Vagina (tissue), 2 donors: ENCODE measurements around the gene AGO3. TPM values are rescaled to one million over a fixed set of nuclear protein-coding genes. Genes with fewer than 3 reads are reported as not detected.
"Not testable (repeated sequence)": the region's sequence is repeated elsewhere in the genome, so short reads cannot be mapped to it uniquely, and the experiment has no call there.

Source experiments
- DNase-seq, 2 donors: peaks; one replicate each; pipeline ENCODE4 v3.0.0-alpha.2; 2017; ENCODE audit errors: extremely low spot score in 2 of 2
- H3K27ac ChIP-seq: fragments of 200-600 bp; sonication (generic); one replicate; pipeline ENCODE4 v1.5.1; 2019
- H3K27me3 ChIP-seq: fragments of 200-600 bp; sonication (generic); one replicate; pipeline ENCODE4 v1.5.1; 2019
- H3K36me3 ChIP-seq, 2 donors: fragments of 200-600 bp; sonication (generic); one replicate each; pipeline ENCODE4 v1.5.1; 2017 to 2019
- H3K4me1 ChIP-seq: fragments of 200-600 bp; sonication (generic); one replicate; pipeline ENCODE4 v1.5.1; 2019
- H3K4me3 ChIP-seq, 2 donors: fragments of 200-600 bp; sonication (generic); 1 replicate in 1 of 2; 2 replicates in 1 of 2; pipeline ENCODE4 v1.5.1; 2016 to 2019
- H3K9me3 ChIP-seq: fragments of 200-600 bp; sonication (generic); one replicate; pipeline ENCODE4 v1.5.1; 2019
- POLR2A ChIP-seq, 2 donors: fragments of 450-650 bp; IDR thresholded peaks; one replicate each; pipeline ENCODE4 v1.6.1; 2017; ENCODE audit warnings: antibody characterized with exemption in 2 of 2, mild to moderate bottlenecking in 2 of 2, moderate library complexity in 2 of 2
- POLR2AphosphoS5 ChIP-seq, 2 donors: sonication (generic); formaldehyde crosslinking; IDR thresholded peaks; one replicate each; pipeline ENCODE4 v1.9.0; 2017; ENCODE audit warnings: antibody characterized with exemption in 2 of 2, mild to moderate bottlenecking in 2 of 2, low read depth in 1 of 2; ENCODE audit not compliant: insufficient read depth in 1 of 2
- intact Hi-C: fragments of 100-400 bp; cut with DNase I; formaldehyde crosslinking; loops from one replicate; pipeline ENCODE4 v1.15.1; 2023
- total RNA-seq: library from RNA; depleted of rRNA; stranded (reverse); fragments of >200 nt; gene quantifications from one replicate; pipeline ENCODE4 v1.2.3, GENCODE V29; 2016
- TF ChIP-seq, protein P1 (sequence below), 3 experiments: fragments of 450-650 bp in 2 of 3; fragments of 200-600 bp in 1 of 3; sonication (generic) in 1 of 3; IDR thresholded peaks; one replicate each; pipeline ENCODE4 v1.5.1; 2017 to 2019; ENCODE audit warnings: antibody characterized with exemption in 3 of 3, mild to moderate bottlenecking in 2 of 3, moderate library complexity in 2 of 3

AGO3 gene
- total RNA-seq, 1 donor from 2014 or later = 17.2 TPM

- Histone ChIP-seq H3K4me3 (no peak overlapping the region), H3K9me3 (no peaks in the 10 kb centered on the region), H3K36me3 (peaks cover 0 to 5% of the 10 kb centered on the region in 2 donors), H3K27me3 (no peaks in the 10 kb centered on the region), H3K27ac (no peak overlapping the region), H3K4me1 (peaks cover 41% of the 10 kb centered on the region)
- no peak for DNase-seq
- intact Hi-C loops = no loop called here
- TF ChIP-seq POLR2A (IDR thresholded peaks at IDR 0.05) = no peak
Observed at GRCh38 chr1:35884934-35885333, 46.0 kb upstream of the AGO3 start.

- DNase-seq = no peak
- Histone ChIP-seq H3K27me3 (no peaks in the 10 kb centered on the region), H3K27ac (no peak overlapping the region), H3K4me1 (peaks cover 41% of the 10 kb centered on the region), H3K36me3 (peaks cover 0 to 17% of the 10 kb centered on the region in 2 donors), H3K4me3 (no peak overlapping the region), H3K9me3 (no peaks in the 10 kb centered on the region)
- intact Hi-C loops = no loop called here
- TF ChIP-seq POLR2AphosphoS5 (IDR thresholded peaks at IDR 0.05; ENCODE audit: insufficient read depth in 1 of 2, low read depth in 1 of 2) = no peak
- TF ChIP-seq, protein P1, sequence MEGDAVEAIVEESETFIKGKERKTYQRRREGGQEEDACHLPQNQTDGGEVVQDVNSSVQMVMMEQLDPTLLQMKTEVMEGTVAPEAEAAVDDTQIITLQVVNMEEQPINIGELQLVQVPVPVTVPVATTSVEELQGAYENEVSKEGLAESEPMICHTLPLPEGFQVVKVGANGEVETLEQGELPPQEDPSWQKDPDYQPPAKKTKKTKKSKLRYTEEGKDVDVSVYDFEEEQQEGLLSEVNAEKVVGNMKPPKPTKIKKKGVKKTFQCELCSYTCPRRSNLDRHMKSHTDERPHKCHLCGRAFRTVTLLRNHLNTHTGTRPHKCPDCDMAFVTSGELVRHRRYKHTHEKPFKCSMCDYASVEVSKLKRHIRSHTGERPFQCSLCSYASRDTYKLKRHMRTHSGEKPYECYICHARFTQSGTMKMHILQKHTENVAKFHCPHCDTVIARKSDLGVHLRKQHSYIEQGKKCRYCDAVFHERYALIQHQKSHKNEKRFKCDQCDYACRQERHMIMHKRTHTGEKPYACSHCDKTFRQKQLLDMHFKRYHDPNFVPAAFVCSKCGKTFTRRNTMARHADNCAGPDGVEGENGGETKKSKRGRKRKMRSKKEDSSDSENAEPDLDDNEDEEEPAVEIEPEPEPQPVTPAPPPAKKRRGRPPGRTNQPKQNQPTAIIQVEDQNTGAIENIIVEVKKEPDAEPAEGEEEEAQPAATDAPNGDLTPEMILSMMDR (IDR thresholded peaks at IDR 0.05) = no peak
- TF ChIP-seq POLR2A (IDR thresholded peaks at IDR 0.05) = no peak
Observed at GRCh38 chr1:35885961-35886558, 44.8 kb upstream of the AGO3 start.

- Histone ChIP-seq H3K4me1 (peaks cover 41% of the 10 kb centered on the region), H3K4me3 (no peak overlapping the region), H3K36me3 (peaks cover 0 to 21% of the 10 kb centered on the region in 2 donors), H3K27ac (no peak overlapping the region), H3K9me3 (no peaks in the 10 kb centered on the region), H3K27me3 (no peaks in the 10 kb centered on the region)
- intact Hi-C loops = no loop called here
- TF ChIP-seq POLR2A (IDR thresholded peaks at IDR 0.05) (no peak), POLR2AphosphoS5 (IDR thresholded peaks at IDR 0.05; ENCODE audit: insufficient read depth in 1 of 2, low read depth in 1 of 2) (no peak)
- TF ChIP-seq, protein P1 (IDR thresholded peaks at IDR 0.05) = no peak
- no peak for DNase-seq
Observed at GRCh38 chr1:35886577-35887431, 44.1 kb upstream of the AGO3 start.

- intact Hi-C loops = no loop called here
- H3K4me1 ChIP-seq = peaks cover 39% of the 10 kb centered on the region
- H3K27me3 ChIP-seq = no peaks in the 10 kb centered on the region
- H3K36me3 ChIP-seq = peaks cover 0 to 28% of the 10 kb centered on the region in 2 donors
- H3K4me3 ChIP-seq = no peak overlapping the region
- no peak for DNase-seq
- TF ChIP-seq POLR2AphosphoS5 (IDR thresholded peaks at IDR 0.05; ENCODE audit: insufficient read depth in 1 of 2, low read depth in 1 of 2) (no peak), POLR2A (IDR thresholded peaks at IDR 0.05) (no peak)
- TF ChIP-seq, protein P1 (IDR thresholded peaks at IDR 0.05) = no peak
- H3K27ac ChIP-seq = no peak overlapping the region
- H3K9me3 ChIP-seq = no peaks in the 10 kb centered on the region
Observed at GRCh38 chr1:35887508-35887907, 43.4 kb upstream of the AGO3 start.

- intact Hi-C loops = no loop called here
- H3K9me3 ChIP-seq = no peaks in the 10 kb centered on the region
- no peak for DNase-seq
- H3K27ac ChIP-seq = no peak overlapping the region
- no peak overlapping the region for H3K4me3 ChIP-seq
- peaks cover 36% of the 10 kb centered on the region for H3K4me1 ChIP-seq
- peaks cover 0 to 36% of the 10 kb centered on the region in 2 donors for H3K36me3 ChIP-seq
- no peaks in the 10 kb centered on the region for H3K27me3 ChIP-seq
- no peak for TF ChIP-seq POLR2AphosphoS5 (IDR thresholded peaks at IDR 0.05; ENCODE audit: insufficient read depth in 1 of 2, low read depth in 1 of 2)
- TF ChIP-seq, protein P1 (IDR thresholded peaks at IDR 0.05) = no peak
- no peak for TF ChIP-seq POLR2A (IDR thresholded peaks at IDR 0.05)
Observed at GRCh38 chr1:35888255-35888654, 42.6 kb upstream of the AGO3 start.

GRCh38 chr1:35888981-35889380 lies 41.9 kb upstream of the AGO3 start:
- Histone ChIP-seq H3K4me1 (peaks cover 34% of the 10 kb centered on the region), H3K36me3 (peaks cover 0 to 42% of the 10 kb centered on the region in 2 donors)
- H3K27ac ChIP-seq, DNase-seq, H3K27me3 ChIP-seq, intact Hi-C loops, H3K9me3 ChIP-seq, H3K4me3 ChIP-seq: not testable (repeated sequence)
